K562 (cell line): ENCODE results near the gene PHYHD1. TPM values are rescaled to one million over a fixed set of nuclear protein-coding genes. Genes with fewer than 3 reads are reported as not detected.

ENCODE experiments used
- ATAC-seq: fragments of 200-7000 bp; cut with Tn5 transposase; 3 replicates; pipeline ENCODE4 v1.9.1; 2020; ENCODE audit warnings: moderate library complexity
- BruUV-seq: library from RNA; stranded (reverse); fragments of 400-500 nt; replicated peaks from 2 replicates; lab custom pipeline; 2021; lab: Mats Ljungman, UMichigan
- CTCF ChIA-PET: fragments of 300-600 bp; formaldehyde crosslinking; extraction: SDS; loops from one replicate; lab custom pipeline; 2021; ENCODE audit warnings: low intra/inter-chr PET ratio; lab: Yijun Ruan, JAX
- POLR2A ChIA-PET: fragments of 300-600, 350-650 bp; sonication (Branson Sonifier 250); formaldehyde crosslinking; extraction: SDS; loops from one replicate; lab custom pipeline; 2021; ENCODE audit warnings: antibody characterized with exemption, inconsistent platforms; lab: Yijun Ruan, JAX
- DNase-seq, 4 experiments: peaks; one replicate each; pipeline versions ENCODE4 v3.0.0 to v3.0.0-alpha.2; 2011 to 2018; ENCODE audit warnings: low spot score in 3 of 4, mixed read lengths in 3 of 4; ENCODE audit errors: extremely low read depth in 1 of 4
- FAIRE-seq: peaks from 2 replicates; lab custom pipeline; 2011; peaks lifted over from hg19 to GRCh38; lab: Jason Lieb, UNC
- H2AFZ ChIP-seq: 2 replicates; pipeline ENCODE4 v1.6.0; 2011; ENCODE audit warnings: low read depth, low read length, control low read depth, inconsistent platforms
- H3K27ac ChIP-seq: fragments of 200-600 bp; 3 replicates; pipeline ENCODE4 v1.8.0; 2011; ENCODE audit warnings: low read depth, mild to moderate bottlenecking, control low read depth, inconsistent platforms, low read length, moderate library complexity, mixed read lengths; ENCODE audit errors: extremely low read depth
- H3K27me3 ChIP-seq, 2 experiments: fragments of 300-600 bp in 1 of 2; 2 replicates in 1 of 2; 3 replicates in 1 of 2; pipeline versions ENCODE4 v1.6.0 to v1.8.0; 2011; ENCODE audit warnings: inconsistent platforms in 2 of 2, low read length in 2 of 2, mild to moderate bottlenecking in 1 of 2, mixed read lengths in 1 of 2, moderate library complexity in 1 of 2; ENCODE audit not compliant: control insufficient read depth in 2 of 2, insufficient read depth in 2 of 2
- H3K36me3 ChIP-seq: fragments of 300-600 bp; 3 replicates; pipeline ENCODE4 v1.8.0; 2011; ENCODE audit warnings: mild to moderate bottlenecking, low read length, inconsistent platforms; ENCODE audit not compliant: control insufficient read depth, insufficient read depth
- H3K4me1 ChIP-seq, 2 experiments: fragments of 200-600 bp in 1 of 2; replicated peaks in 1 of 2; 2 replicates in 1 of 2; 3 replicates in 1 of 2; pipeline versions ENCODE4 v1.5.1 to v1.8.0; 2011; ENCODE audit warnings: inconsistent platforms in 2 of 2, low read length in 2 of 2, mild to moderate bottlenecking in 1 of 2, mixed read lengths in 1 of 2, moderate library complexity in 1 of 2; ENCODE audit not compliant: control insufficient read depth in 2 of 2, insufficient read depth in 2 of 2
- H3K4me2 ChIP-seq: 2 replicates; pipeline ENCODE4 v1.6.1; 2011; ENCODE audit warnings: low read length, control low read depth, inconsistent platforms, mixed read lengths; ENCODE audit not compliant: insufficient read depth
- H3K4me3 ChIP-seq: fragments of 200-600 bp; sonication (generic), shearing (Covaris generic); 2 replicates; pipeline ENCODE4 v1.5.1; 2016; ENCODE audit warnings: control low read depth, inconsistent platforms
- H3K79me2 ChIP-seq: fragments of 200-600 bp; 3 replicates; pipeline ENCODE4 v1.8.0; 2011; ENCODE audit warnings: low read length, inconsistent platforms; ENCODE audit not compliant: control insufficient read depth, insufficient read depth
- H3K9ac ChIP-seq, 2 experiments: 2 replicates each; pipeline versions ENCODE4 v1.6.0 to v1.6.1; 2011; ENCODE audit warnings: low read depth in 2 of 2, low read length in 2 of 2, control low read depth in 1 of 2, inconsistent platforms in 1 of 2, mild to moderate bottlenecking in 1 of 2, mixed read lengths in 1 of 2; ENCODE audit not compliant: insufficient read depth in 1 of 2
- H3K9me1 ChIP-seq: one replicate; pipeline ENCODE4 v1.6.0; 2011; ENCODE audit warnings: inconsistent platforms, mild to moderate bottlenecking, low read length, moderate library complexity; ENCODE audit not compliant: control insufficient read depth, insufficient read depth
- H3K9me3 ChIP-seq: replicated peaks from 2 replicates; pipeline ENCODE4 v1.5.1; 2011; ENCODE audit warnings: low read depth, low read length, inconsistent platforms; ENCODE audit not compliant: control insufficient read depth, insufficient read depth
- H4K20me1 ChIP-seq: replicated peaks from 2 replicates; pipeline ENCODE4 v1.6.1; 2011; ENCODE audit warnings: low read length, inconsistent platforms, mixed read lengths; ENCODE audit not compliant: control insufficient read depth, insufficient read depth
- CBX1 ChIP-seq: sonication (generic); IDR thresholded peaks from 2 replicates; pipeline ENCODE4 v1.6.1; 2016; ENCODE audit warnings: antibody characterized with exemption, low read depth, mild to moderate bottlenecking
- ZNF436 ChIP-seq: fragments of 250-450, 450-650 bp; sonication (Bioruptor Pico); formaldehyde crosslinking; IDR thresholded peaks from 2 replicates; pipeline ENCODE4 v1.7.0; 2020; ENCODE audit warnings: mild to moderate bottlenecking
- WGBS: fragments of 100-300 bp; shearing (Covaris generic); methylation state at CpG from one replicate; pipeline ENCODE4 v1.1.6; 2016; ENCODE audit warnings: low coverage, mixed read lengths; ENCODE audit not compliant: insufficient coverage; ENCODE audit errors: missing lambda C conversion rate; 5-methylcytosine and 5-hydroxymethylcytosine counted together
- in situ Hi-C: fragments of 300-500 bp; cut with MboI; formaldehyde crosslinking; loops from 4 replicates; pipeline ENCODE4 v1.15.0; 2018; ENCODE audit warnings: inconsistent platforms, mixed read lengths
- intact Hi-C: fragments of 100-400 bp; cut with micrococcal nuclease; formaldehyde crosslinking; loops from 2 replicates; pipeline ENCODE4 v1.14.2; 2022
- polyA plus RNA-seq, 8 experiments: library from polyadenylated mRNA; depleted of rRNA in 4 of 8; stranded (reverse) in 5 of 8; unstranded in 3 of 8; fragments of >200 nt; fragmentation: Nextera tagmentation in 2 of 8; fragmentation: Illumina TruSeq in 1 of 8; extraction: Ambion mirVana in 2 of 8; extraction: Trizol in 1 of 8; gene quantifications; 2 replicates each; pipeline versions ENCODE4 v1.2.1 to v1.2.3, GENCODE V29; 2011 to 2014; ENCODE audit warnings: inconsistent platforms in 1 of 8, missing spikeins in 1 of 8
- total RNA-seq, 7 experiments: library from RNA; depleted of rRNA in 6 of 7; stranded (reverse); fragments of >200 nt in 6 of 7; fragmentation: Illumina TruSeq in 2 of 7; extraction: Trizol in 2 of 7; gene quantifications; 2 replicates each; pipeline versions ENCODE4 v1.2.1 to v1.2.3, GENCODE V29; 2011 to 2021; ENCODE audit warnings: low replicate concordance in 1 of 7
- TF ChIP-seq, protein P1 (sequence below): fragments of 450-650 bp; IDR thresholded peaks from 2 replicates; pipeline ENCODE4 v1.6.1; 2017; ENCODE audit warnings: mild to moderate bottlenecking, moderate library complexity
- TF ChIP-seq, protein P2 (sequence below): sonication (generic); formaldehyde crosslinking; IDR thresholded peaks from 2 replicates; pipeline ENCODE4 v1.8.1; 2023; ENCODE audit warnings: mild to moderate bottlenecking, missing genetic modification reagents

Gene PHYHD1
- total and polyA plus RNA-seq, 9 of the 15 experiments (the other 6 are each of a cell fraction or from before 2014, with no cell fraction given) = 0.36 to 1.3 (median 0.80) TPM

DNA sequence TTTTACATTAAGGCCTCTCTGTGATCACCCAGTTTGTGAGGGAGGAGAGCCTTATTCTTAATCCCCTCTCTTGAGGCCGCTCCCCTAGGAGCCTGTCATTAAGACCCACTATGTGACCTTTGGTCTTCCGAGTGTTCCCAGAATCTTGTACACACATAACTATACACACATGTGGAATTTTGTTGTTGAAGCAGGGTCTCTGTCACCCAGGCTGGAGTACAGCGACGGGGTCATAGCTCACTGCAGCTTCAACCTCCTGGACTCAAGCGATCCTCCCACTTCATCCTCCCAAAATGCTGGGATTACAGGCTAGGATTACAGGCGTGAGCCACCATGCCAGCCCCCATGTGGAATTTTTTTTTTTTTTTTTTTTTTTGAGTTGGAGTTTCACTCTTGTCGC lies 14.8 kb upstream of the PHYHD1 start:
- H3K36me3 ChIP-seq = peaks cover 42% of the 10 kb centered on the region; the same call in 2 of the 3 replicates
- H4K20me1 ChIP-seq = no peaks in the 10 kb centered on the region; the same call in none of the 2 replicates
- H3K79me2 ChIP-seq = no peaks in the 10 kb centered on the region
- H3K4me1 ChIP-seq = peaks cover 0 to 31% of the 10 kb centered on the region in 2 experiments; a peak in 2 of 5 replicates
- CTCF ChIA-PET = no interaction called here
- TF ChIP-seq, protein P1, sequence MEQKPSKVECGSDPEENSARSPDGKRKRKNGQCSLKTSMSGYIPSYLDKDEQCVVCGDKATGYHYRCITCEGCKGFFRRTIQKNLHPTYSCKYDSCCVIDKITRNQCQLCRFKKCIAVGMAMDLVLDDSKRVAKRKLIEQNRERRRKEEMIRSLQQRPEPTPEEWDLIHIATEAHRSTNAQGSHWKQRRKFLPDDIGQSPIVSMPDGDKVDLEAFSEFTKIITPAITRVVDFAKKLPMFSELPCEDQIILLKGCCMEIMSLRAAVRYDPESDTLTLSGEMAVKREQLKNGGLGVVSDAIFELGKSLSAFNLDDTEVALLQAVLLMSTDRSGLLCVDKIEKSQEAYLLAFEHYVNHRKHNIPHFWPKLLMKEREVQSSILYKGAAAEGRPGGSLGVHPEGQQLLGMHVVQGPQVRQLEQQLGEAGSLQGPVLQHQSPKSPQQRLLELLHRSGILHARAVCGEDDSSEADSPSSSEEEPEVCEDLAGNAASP = no peak
- TF ChIP-seq, all 486 proteins: peak for 0
- Histone ChIP-seq H3K9ac (no peak overlapping the region), H3K27me3 (no peaks in the 10 kb centered on the region), H3K4me2 (no peak overlapping the region), H3K4me3 (no peak overlapping the region), H3K9me1 (no peaks in the 10 kb centered on the region), H2AFZ (no peak overlapping the region), H3K27ac (no peak overlapping the region), H3K9me3 (no peaks in the 10 kb centered on the region)
- POLR2A ChIA-PET = interaction anchor here (0.6 kb wide), 1 partner anchor 9 kb away, joined by 3 read pairs; no protein-coding TSS in a partner anchor
- in situ Hi-C loops (no loop called here), intact Hi-C loops (no loop called here)
- ATAC-seq (no peak), DNase-seq (no peak), FAIRE-seq (peak; percentile 23)
- 89% methylated on average over 5 of the region's 7 CpGs for WGBS
- BruUV-seq = no TSS peak

DNA sequence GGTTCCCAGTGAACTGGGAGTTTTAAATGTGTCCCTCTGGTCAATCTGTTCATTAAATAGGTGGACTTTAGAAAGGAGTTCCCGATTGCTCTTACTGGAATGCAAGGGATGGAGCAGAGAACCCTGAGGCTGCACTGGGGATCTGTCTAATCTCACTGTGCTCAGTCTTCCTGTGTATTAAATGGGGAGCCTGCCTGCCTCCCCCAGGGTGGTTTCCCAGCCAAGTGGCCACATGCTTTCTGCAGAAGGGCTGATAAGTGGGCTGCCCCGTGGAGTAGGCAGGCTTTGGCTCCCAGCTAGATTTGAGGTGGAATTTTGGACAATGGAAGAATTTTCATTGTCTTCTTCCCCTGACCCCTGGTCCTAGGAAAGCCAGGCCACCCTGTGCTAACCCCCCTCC lies 14.0 kb upstream of the PHYHD1 start:
- intact Hi-C loops (no loop called here), in situ Hi-C loops (no loop called here)
- no peak for TF ChIP-seq ZNF436 (CRISPR knock-in tag)
- TF ChIP-seq, protein P2, sequence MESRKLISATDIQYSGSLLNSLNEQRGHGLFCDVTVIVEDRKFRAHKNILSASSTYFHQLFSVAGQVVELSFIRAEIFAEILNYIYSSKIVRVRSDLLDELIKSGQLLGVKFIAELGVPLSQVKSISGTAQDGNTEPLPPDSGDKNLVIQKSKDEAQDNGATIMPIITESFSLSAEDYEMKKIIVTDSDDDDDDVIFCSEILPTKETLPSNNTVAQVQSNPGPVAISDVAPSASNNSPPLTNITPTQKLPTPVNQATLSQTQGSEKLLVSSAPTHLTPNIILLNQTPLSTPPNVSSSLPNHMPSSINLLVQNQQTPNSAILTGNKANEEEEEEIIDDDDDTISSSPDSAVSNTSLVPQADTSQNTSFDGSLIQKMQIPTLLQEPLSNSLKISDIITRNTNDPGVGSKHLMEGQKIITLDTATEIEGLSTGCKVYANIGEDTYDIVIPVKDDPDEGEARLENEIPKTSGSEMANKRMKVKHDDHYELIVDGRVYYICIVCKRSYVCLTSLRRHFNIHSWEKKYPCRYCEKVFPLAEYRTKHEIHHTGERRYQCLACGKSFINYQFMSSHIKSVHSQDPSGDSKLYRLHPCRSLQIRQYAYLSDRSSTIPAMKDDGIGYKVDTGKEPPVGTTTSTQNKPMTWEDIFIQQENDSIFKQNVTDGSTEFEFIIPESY (CRISPR knock-in tag) = no peak
- TF ChIP-seq CBX1 = no peak
- H3K9ac ChIP-seq = peak overlapping the region in 1 of 2 experiments; percentile 36; a peak in 1 of 4 replicates
- ATAC-seq = no peak
- POLR2A ChIA-PET = interaction anchor here (1.0 kb wide), 1 partner anchor 13 kb away, joined by 3 read pairs; no protein-coding TSS in a partner anchor
- H3K4me2 ChIP-seq = no peak overlapping the region
- H3K27ac ChIP-seq = no peak overlapping the region
- FAIRE-seq = no peak
- no peak overlapping the region for H3K4me3 ChIP-seq
- H3K4me1 ChIP-seq = peaks cover 4 to 37% of the 10 kb centered on the region in 2 experiments; a peak in 4 of 5 replicates
- H3K36me3 ChIP-seq = peaks cover 42% of the 10 kb centered on the region; the same call in 2 of the 3 replicates
- H3K9me1 ChIP-seq = no peaks in the 10 kb centered on the region
- no peaks in the 10 kb centered on the region for H3K27me3 ChIP-seq
- H3K79me2 ChIP-seq = 0 out of 3 replicates have a peak, but pooled peaks cover 2% of the 10 kb centered on the region
- BruUV-seq = no TSS peak
- CTCF ChIA-PET = no interaction called here
- H2AFZ ChIP-seq = no peak overlapping the region
- peak in 1 of 4 experiments; percentile 23 for DNase-seq
- WGBS = 26% methylated on average over 2 of the region's 2 CpGs
- no peaks in the 10 kb centered on the region; the same call in none of the 2 replicates for H4K20me1 ChIP-seq
- H3K9me3 ChIP-seq = no peaks in the 10 kb centered on the region
